Stomach smooth muscle (tissue), 2 donors: ENCODE measurements around the gene IFNAR1.
A peak's percentile ranks its signal among the peaks of the same experiment; 100 is the strongest.
"Not testable (repeated sequence)": the region's sequence is repeated elsewhere in the genome, so short reads cannot be mapped to it uniquely, and the experiment has no call there.

Source experiments
- H3K27ac ChIP-seq: one replicate; pipeline ENCODE4 v1.7.0; 2013; ENCODE audit warnings: mild to moderate bottlenecking, low read length, inconsistent platforms
- H3K27me3 ChIP-seq, 2 donors: one replicate each; pipeline ENCODE4 v1.7.0; 2013; ENCODE audit warnings: low read length in 2 of 2; ENCODE audit not compliant: insufficient read depth in 2 of 2, control insufficient read depth in 1 of 2
- H3K36me3 ChIP-seq, 2 donors: one replicate each; pipeline ENCODE4 v1.7.0; 2013; ENCODE audit warnings: low read length in 2 of 2; ENCODE audit not compliant: control insufficient read depth in 2 of 2, insufficient read depth in 2 of 2
- H3K4me1 ChIP-seq: one replicate; pipeline ENCODE4 v1.7.0; 2013; ENCODE audit warnings: low read length; ENCODE audit not compliant: control insufficient read depth, insufficient read depth
- H3K4me3 ChIP-seq, 2 donors: one replicate each; pipeline ENCODE4 v1.7.0; 2013; ENCODE audit warnings: low read length in 2 of 2
- H3K9ac ChIP-seq, 2 donors: one replicate each; pipeline ENCODE4 v1.7.0; 2013; ENCODE audit warnings: low read length in 2 of 2, mild to moderate bottlenecking in 1 of 2
- H3K9me3 ChIP-seq, 2 donors: one replicate each; pipeline ENCODE4 v1.7.0; 2013; ENCODE audit warnings: low read length in 2 of 2; ENCODE audit not compliant: control insufficient read depth in 2 of 2
- donor health status: healthy.
- donor health status: Pancreatic carcinoma.

Gene IFNAR1

GRCh38 chr21:33323610-33324009 lies 1.2 kb upstream of the IFNAR1 start:
- H3K27ac ChIP-seq, H3K27me3 ChIP-seq, H3K4me1 ChIP-seq, H3K9me3 ChIP-seq, H3K36me3 ChIP-seq, H3K9ac ChIP-seq: not testable (repeated sequence)
- peak overlapping the region; percentile 96 for H3K4me3 ChIP-seq

- Histone ChIP-seq H3K27me3 (no peaks in the 10 kb centered on the region), H3K4me3 (peak overlapping the region; percentile 96), H3K9me3 (no peaks in the 10 kb centered on the region), H3K4me1 (peaks cover 6% of the 10 kb centered on the region), H3K9ac (peak overlapping the region; percentile 91 to 96), H3K36me3 (no peaks in the 10 kb centered on the region), H3K27ac (peak overlapping the region; percentile 89)
These were observed 675 bp downstream of the IFNAR1 start for GRCh38 chr21:33325222-33326067.

- H3K4me1 ChIP-seq: peaks cover 6% of the 10 kb centered on the region
- H3K4me3 ChIP-seq: no peak overlapping the region
- no peak overlapping the region for H3K27ac ChIP-seq
- no peaks in the 10 kb centered on the region for H3K9me3 ChIP-seq
- H3K27me3 ChIP-seq: no peaks in the 10 kb centered on the region
- H3K9ac ChIP-seq: no peak overlapping the region
- H3K36me3 ChIP-seq: peaks cover 7 to 10% of the 10 kb centered on the region in 2 donors
These were observed 2.6 kb downstream of the IFNAR1 start for GRCh38 chr21:33327326-33327725.

GRCh38 chr21:33327792-33328433 lies 3.1 kb downstream of the IFNAR1 start:
- Histone ChIP-seq H3K9me3 (no peaks in the 10 kb centered on the region), H3K4me1 (peaks cover 6% of the 10 kb centered on the region), H3K9ac (no peak overlapping the region), H3K36me3 (peaks cover 7 to 10% of the 10 kb centered on the region in 2 donors), H3K27ac (no peak overlapping the region), H3K27me3 (no peaks in the 10 kb centered on the region), H3K4me3 (no peak overlapping the region)

- no peak overlapping the region for H3K4me3 ChIP-seq
These were observed 6.0 kb downstream of the IFNAR1 start for GRCh38 chr21:33330726-33331125.

GRCh38 chr21:33332143-33332542 lies 7.4 kb downstream of the IFNAR1 start:
- H3K9ac ChIP-seq: no peak overlapping the region
- H3K4me3 ChIP-seq: no peak overlapping the region
- H3K36me3 ChIP-seq: peaks cover 7 to 12% of the 10 kb centered on the region in 2 donors
- H3K9me3 ChIP-seq: no peaks in the 10 kb centered on the region
- no peaks in the 10 kb centered on the region for H3K27me3 ChIP-seq
- no peak overlapping the region for H3K27ac ChIP-seq
- H3K4me1 ChIP-seq: peaks cover 6% of the 10 kb centered on the region

More at GRCh38 chr21:33330726-33331125, 6.0 kb downstream of the IFNAR1 start:
- H3K4me1 ChIP-seq: peaks cover 6% of the 10 kb centered on the region
- H3K9ac ChIP-seq: no peak overlapping the region
- H3K27me3 ChIP-seq: no peaks in the 10 kb centered on the region
- H3K36me3 ChIP-seq: peaks cover 7 to 10% of the 10 kb centered on the region in 2 donors
- H3K9me3 ChIP-seq: no peaks in the 10 kb centered on the region
- H3K27ac ChIP-seq: no peak overlapping the region

GRCh38 chr21:33334191-33334590 lies 9.4 kb downstream of the IFNAR1 start:
- Histone ChIP-seq H3K27ac (no peak overlapping the region), H3K9me3 (no peaks in the 10 kb centered on the region), H3K9ac (no peak overlapping the region), H3K27me3 (no peaks in the 10 kb centered on the region), H3K4me1 (no peaks in the 10 kb centered on the region), H3K36me3 (peaks cover 7 to 16% of the 10 kb centered on the region in 2 donors), H3K4me3 (no peak overlapping the region)

- H3K27ac ChIP-seq: no peak overlapping the region
- no peak overlapping the region for H3K9ac ChIP-seq
- H3K36me3 ChIP-seq: peaks cover 7 to 16% of the 10 kb centered on the region in 2 donors
- H3K4me3 ChIP-seq: no peak overlapping the region
- no peaks in the 10 kb centered on the region for H3K9me3 ChIP-seq
- H3K27me3 ChIP-seq: no peaks in the 10 kb centered on the region
- H3K4me1 ChIP-seq: peaks cover 2% of the 10 kb centered on the region
These were observed 10.1 kb downstream of the IFNAR1 start for GRCh38 chr21:33334824-33335223.

- no peaks in the 10 kb centered on the region for H3K9me3 ChIP-seq
- H3K27me3 ChIP-seq: no peaks in the 10 kb centered on the region
- peaks cover 8% of the 10 kb centered on the region for H3K4me1 ChIP-seq
- no peak overlapping the region for H3K9ac ChIP-seq
- peaks cover 0 to 12% of the 10 kb centered on the region in 2 donors for H3K36me3 ChIP-seq
- no peak overlapping the region for H3K4me3 ChIP-seq
- H3K27ac ChIP-seq: no peak overlapping the region
These were observed 14.4 kb downstream of the IFNAR1 start for GRCh38 chr21:33339135-33339534.

- Histone ChIP-seq H3K9ac (no peak overlapping the region), H3K36me3 (peaks cover 0 to 12% of the 10 kb centered on the region in 2 donors), H3K27ac (no peak overlapping the region), H3K27me3 (no peaks in the 10 kb centered on the region), H3K4me1 (peaks cover 8% of the 10 kb centered on the region), H3K9me3 (no peaks in the 10 kb centered on the region), H3K4me3 (no peak overlapping the region)
These were observed 15.1 kb downstream of the IFNAR1 start for GRCh38 chr21:33339918-33340317.
